IMR-90 (cell line): Measurements from ENCODE around the gene ERBB4. TPM values are rescaled to one million over a fixed set of nuclear protein-coding genes. Genes with fewer than 3 reads are reported as not detected.

Experiments used
- ATAC-seq: fragments of 200-7000 bp; cut with Tn5 transposase; 2 replicates; pipeline ENCODE4 v1.9.1; 2020; ENCODE audit warnings: low read depth, mild to moderate bottlenecking, moderate library complexity
- BruUV-seq: library from RNA; stranded (reverse); fragments of 400-500 nt; replicated peaks from 2 replicates; lab custom pipeline; 2021; lab: Mats Ljungman, UMichigan
- CTCF ChIA-PET: fragments of 300-600 bp; formaldehyde crosslinking; extraction: SDS; loops from one replicate; lab custom pipeline; 2021; ENCODE audit warnings: antibody characterized with exemption; lab: Yijun Ruan, JAX
- POLR2A ChIA-PET: fragments of 300-600 bp; sonication (Branson Sonifier 250); formaldehyde crosslinking; loops from one replicate; lab custom pipeline; 2022; ENCODE audit warnings: antibody characterized with exemption; ENCODE audit not compliant: unreplicated experiment; lab: Charles Lee
- DNase-seq: peaks from one replicate; pipeline ENCODE4 v3.0.0; 2013
- H2AFZ ChIP-seq: replicated peaks from 2 replicates; pipeline ENCODE3; 2013; ENCODE audit warnings: low read length, mild to moderate bottlenecking; ENCODE audit not compliant: poor library complexity
- H2AK5ac ChIP-seq: 2 replicates; pipeline ENCODE4 v1.6.1; 2013; ENCODE audit warnings: low read depth, low read length, inconsistent platforms
- H2AK9ac ChIP-seq: replicated peaks from 2 replicates; pipeline ENCODE3; 2013; ENCODE audit warnings: mild to moderate bottlenecking, low read depth, low read length, moderate library complexity; ENCODE audit not compliant: poor library complexity
- H2BK120ac ChIP-seq: 2 replicates; pipeline ENCODE4 v1.6.1; 2013; ENCODE audit warnings: low read depth, low read length, inconsistent platforms
- H2BK15ac ChIP-seq: 3 replicates; pipeline ENCODE4 v1.6.1; 2013; ENCODE audit warnings: low read depth, low read length, inconsistent platforms
- H2BK20ac ChIP-seq: 2 replicates; pipeline ENCODE4 v1.6.1; 2013; ENCODE audit warnings: low read depth, mild to moderate bottlenecking, inconsistent platforms, low read length, moderate library complexity
- H2BK5ac ChIP-seq: 2 replicates; pipeline ENCODE4 v1.6.1; 2013; ENCODE audit warnings: mild to moderate bottlenecking, low read depth, low read length, inconsistent platforms; ENCODE audit not compliant: poor library complexity, severe bottlenecking
- H3K14ac ChIP-seq: replicated peaks from 2 replicates; pipeline ENCODE4 v1.6.1; 2013; ENCODE audit warnings: low read depth, low read length, inconsistent platforms
- H3K18ac ChIP-seq: 2 replicates; pipeline ENCODE4 v1.6.1; 2013; ENCODE audit warnings: low read depth, low read length, control low read depth
- H3K23ac ChIP-seq: 2 replicates; pipeline ENCODE4 v1.6.1; 2013; ENCODE audit warnings: low read depth, low read length, inconsistent platforms
- H3K27ac ChIP-seq: 2 replicates; pipeline ENCODE4 v1.5.1; 2013; ENCODE audit warnings: mild to moderate bottlenecking, control low read depth, low read length; ENCODE audit not compliant: insufficient read depth
- H3K27me3 ChIP-seq: 2 replicates; pipeline ENCODE4 v1.6.1; 2013; ENCODE audit warnings: low read length; ENCODE audit not compliant: control insufficient read depth, insufficient read depth
- H3K36me3 ChIP-seq: 2 replicates; pipeline ENCODE4 v1.6.1; 2013; ENCODE audit warnings: low read length, mixed read lengths; ENCODE audit not compliant: control insufficient read depth, insufficient read depth
- H3K4ac ChIP-seq: 2 replicates; pipeline ENCODE4 v1.6.1; 2013; ENCODE audit warnings: low read depth, low read length, inconsistent platforms
- H3K4me1 ChIP-seq: 2 replicates; pipeline ENCODE4 v1.6.1; 2013; ENCODE audit warnings: low read length, mixed read lengths; ENCODE audit not compliant: control insufficient read depth, insufficient read depth
- H3K4me2 ChIP-seq: 2 replicates; pipeline ENCODE4 v1.6.1; 2013; ENCODE audit warnings: low read depth, mild to moderate bottlenecking, control low read depth, low read length, moderate library complexity
- H3K4me3 ChIP-seq: 2 replicates; pipeline ENCODE4 v1.5.1; 2013; ENCODE audit warnings: low read depth, mild to moderate bottlenecking, control low read depth, low read length, moderate library complexity; ENCODE audit not compliant: insufficient read depth
- H3K56ac ChIP-seq: 2 replicates; pipeline ENCODE4 v1.6.1; 2013; ENCODE audit warnings: low read length, inconsistent platforms; ENCODE audit not compliant: insufficient read depth; ENCODE audit errors: extremely low read depth
- H3K79me1 ChIP-seq, 2 experiments: 2 replicates each; pipeline ENCODE4 v1.6.1; 2013; ENCODE audit warnings: low read length in 2 of 2, inconsistent platforms in 1 of 2, low read depth in 1 of 2
- H3K9ac ChIP-seq: 2 replicates; pipeline ENCODE4 v1.6.1; 2013; ENCODE audit warnings: low read depth, low read length, control low read depth
- H3K9me1 ChIP-seq: 2 replicates; pipeline ENCODE4 v1.6.1; 2013; ENCODE audit warnings: low read length, inconsistent platforms; ENCODE audit not compliant: insufficient read depth
- H3K9me3 ChIP-seq: 2 replicates; pipeline ENCODE4 v1.6.1; 2013; ENCODE audit warnings: low read length; ENCODE audit not compliant: control insufficient read depth, insufficient read depth
- H4K20me1 ChIP-seq: 2 replicates; pipeline ENCODE4 v1.6.1; 2013; ENCODE audit warnings: low read length, inconsistent platforms; ENCODE audit not compliant: insufficient read depth
- H4K5ac ChIP-seq: 2 replicates; pipeline ENCODE4 v1.6.1; 2013; ENCODE audit warnings: mild to moderate bottlenecking, low read depth, low read length, control low read depth
- H4K8ac ChIP-seq, 2 experiments: 2 replicates each; pipeline ENCODE4 v1.6.1; 2013; ENCODE audit warnings: low read depth in 2 of 2, low read length in 2 of 2, control low read depth in 1 of 2, inconsistent platforms in 1 of 2
- H4K91ac ChIP-seq: 2 replicates; pipeline ENCODE4 v1.6.1; 2013; ENCODE audit warnings: low read depth, low read length, inconsistent platforms; ENCODE audit not compliant: insufficient read depth
- BHLHE40 ChIP-seq: fragments of 150-350 bp; IDR thresholded peaks from 2 replicates; pipeline ENCODE4 v1.6.1; 2016; ENCODE audit warnings: mild to moderate bottlenecking, low read depth, low read length
- CHD1 ChIP-seq: IDR thresholded peaks from 2 replicates; pipeline ENCODE4 v1.6.1; 2012; ENCODE audit warnings: low read depth, low read length, improper control_type of control experiment
- MAZ ChIP-seq: IDR thresholded peaks from 2 replicates; pipeline ENCODE4 v1.6.1; 2012; ENCODE audit warnings: low read depth, mild to moderate bottlenecking, low read length, improper control_type of control experiment, moderate library complexity, borderline replicate concordance
- POLR2A ChIP-seq: IDR thresholded peaks from 2 replicates; pipeline ENCODE4 v1.6.1; 2012; ENCODE audit warnings: mild to moderate bottlenecking, low read depth, low read length
- WGBS, 2 experiments: methylation state at CpG; one replicate each; pipeline versions ENCODE4 v1.1.5 to v1.1.7; 2013; ENCODE audit warnings: missing lambda C conversion rate in 2 of 2; ENCODE audit not compliant: insufficient read length in 1 of 2; ENCODE audit errors: extremely low coverage in 2 of 2; 5-methylcytosine and 5-hydroxymethylcytosine counted together
- dilution Hi-C: fragments of 300-500 bp; cut with HindIII; formaldehyde crosslinking; loops from one replicate; pipeline ENCODE4 v1.14.3; 2018; ENCODE audit warnings: low sequenced_read_pairs; ENCODE audit not compliant: unreplicated experiment
- in situ Hi-C: fragments of 300-500 bp; cut with MboI; formaldehyde crosslinking; loops from 3 replicates; pipeline ENCODE4 v1.14.3; 2019; ENCODE audit warnings: low sequenced_read_pairs, inconsistent platforms, mixed read lengths
- intact Hi-C: fragments of 100-400 bp; cut with micrococcal nuclease; formaldehyde crosslinking; loops from 2 replicates; pipeline ENCODE4 v1.10.0; 2022
- polyA plus RNA-seq, 3 experiments: library from polyadenylated mRNA; depleted of rRNA; stranded (reverse); fragments of >200 nt; gene quantifications; 2 replicates each; pipeline ENCODE4 v1.2.3, GENCODE V29; 2012; ENCODE audit warnings: low replicate concordance in 1 of 3
- total RNA-seq: library from RNA; depleted of rRNA; stranded (reverse); fragments of >200 nt; gene quantifications from 2 replicates; pipeline ENCODE4 v1.2.3, GENCODE V29; 2012

Gene ERBB4
- total and polyA plus RNA-seq, 2 of the 4 experiments (the other 2 are of a cell fraction), result not detected

GRCh38 chr2:212073360-212073759, 465.2 kb downstream of the ERBB4 start:
- no CpG with 5 or more reads among the region's 1 CpG for WGBS, 2 experiments
- no peak overlapping the region for H3K18ac ChIP-seq

More at GRCh38 chr2:212073360-212073759, 465.2 kb downstream of the ERBB4 start:
- no TSS peak for BruUV-seq
- Histone ChIP-seq H3K9ac (no peak overlapping the region), H2BK120ac (no peak overlapping the region), H3K36me3 (no peaks in the 10 kb centered on the region), H3K4me3 (no peak overlapping the region), H2BK5ac (no peak overlapping the region), H3K4me2 (no peak overlapping the region), H4K91ac (no peak overlapping the region), H3K4ac (no peak overlapping the region), H3K9me3 (no peaks in the 10 kb centered on the region), H3K14ac (no peak overlapping the region), H4K8ac (no peak overlapping the region), H2AK5ac (no peak overlapping the region), H3K9me1 (no peaks in the 10 kb centered on the region), H4K20me1 (no peaks in the 10 kb centered on the region), H2AK9ac (no peak overlapping the region), H3K56ac (no peak overlapping the region), H3K27ac (no peak overlapping the region), H4K5ac (no peak overlapping the region), H3K23ac (no peak overlapping the region), H3K79me1 (no peaks in the 10 kb centered on the region), H3K4me1 (no peaks in the 10 kb centered on the region), H2BK20ac (no peak overlapping the region), H2BK15ac (no peak overlapping the region), H3K27me3 (no peaks in the 10 kb centered on the region), H2AFZ (no peak overlapping the region)
- intact Hi-C loops (no loop called here), in situ Hi-C loops (no loop called here), dilution Hi-C loops (no loop called here)
- ChIA-PET POLR2A (no interaction called here), CTCF (no interaction called here)
- no peak for ATAC-seq
- DNase-seq, result no peak
- TF ChIP-seq MAZ, result no peak
- no peak for TF ChIP-seq POLR2A
- no peak for TF ChIP-seq CHD1
- TF ChIP-seq BHLHE40, result no peak
